Measurements from ENCODE around the gene ESF1.

- TF ChIP-seq POLR2A (IDR thresholded peaks at IDR 0.05; ENCODE audit: low read depth, low read length): no peak
- no peak for TF ChIP-seq POLR2AphosphoS5 (IDR thresholded peaks at IDR 0.05; ENCODE audit: low read depth, low read length)
- TF ChIP-seq SPI1 (IDR thresholded peaks at IDR 0.05; ENCODE audit: low read depth, low read length): no peak
Observed at GRCh38 chr20:13772529-13772928, 12.2 kb downstream of the ESF1 start.
